Measurements from ENCODE around the gene C5orf15. TPM values are rescaled to one million over a fixed set of nuclear protein-coding genes. Genes with fewer than 3 reads are reported as not detected.

C5orf15 gene
- total RNA-seq, 3 donors from 2014 or later (not counting 1 experiment from before 2014, with no cell fraction given) = 15.2 to 19.9 (median 18.0) TPM

GRCh38 chr5:133998042-133998441 is 29.6 kb upstream of the C5orf15 start:
- intact Hi-C loops (cut with micrococcal nuclease) = no loop called here
- TF ChIP-seq CTCF (IDR thresholded peaks at IDR 0.05) = no peak
- no peaks in the 10 kb centered on the region for H3K27me3 Mint-ChIP-seq (ENCODE audit: low read depth in 2 of 2)
- H3K36me3 ChIP-seq (ENCODE audit: control insufficient read depth, insufficient read depth, low read length) = peaks cover 2% of the 10 kb centered on the region
- no peak overlapping the region for H3K4me3 ChIP-seq (ENCODE audit: low read length)
- peak overlapping the region in 1 of 2 donors; percentile 18 for H3K27ac Mint-ChIP-seq
- H3K27ac ChIP-seq (ENCODE audit: low read length) = no peak overlapping the region
- H3K9me3 Mint-ChIP-seq = no peaks in the 10 kb centered on the region
- 91% methylated on average over 6 of the region's 6 CpGs for WGBS (ENCODE audit: insufficient coverage)
- peaks cover 38 to 59% of the 10 kb centered on the region in 2 donors for H3K4me1 Mint-ChIP-seq
- no peak overlapping the region for H3K4me3 Mint-ChIP-seq
- H3K36me3 Mint-ChIP-seq = no peaks in the 10 kb centered on the region
- DNase-seq (no peak), ATAC-seq (no peak)
- no peaks in the 10 kb centered on the region for H3K9me3 ChIP-seq (ENCODE audit: control insufficient read depth, insufficient read depth, low read length)
- H3K27me3 ChIP-seq (ENCODE audit: control insufficient read depth, insufficient read depth, low read length) = no peaks in the 10 kb centered on the region
- H3K4me1 ChIP-seq (ENCODE audit: control insufficient read depth, insufficient read depth, low read length) = peaks cover 27% of the 10 kb centered on the region

GRCh38 chr5:133996683-133997252 is 28.3 kb upstream of the C5orf15 start:
- ATAC-seq (peak in 2 of 3 donors; percentile 46 to 52), DNase-seq (peak in 1 of 2 donors; percentile 48)
- H3K36me3 ChIP-seq (ENCODE audit: control insufficient read depth, insufficient read depth, low read length) = peaks cover 2% of the 10 kb centered on the region
- intact Hi-C loops (cut with micrococcal nuclease) = no loop called here
- no peak overlapping the region for H3K4me3 ChIP-seq (ENCODE audit: low read length)
- H3K27ac ChIP-seq (ENCODE audit: low read length) = no peak overlapping the region
- TF ChIP-seq CTCF (IDR thresholded peaks at IDR 0.05) = peak; percentile 24
- H3K9me3 Mint-ChIP-seq = no peaks in the 10 kb centered on the region
- H3K4me3 Mint-ChIP-seq = no peak overlapping the region
- peaks cover 16% of the 10 kb centered on the region for H3K4me1 ChIP-seq (ENCODE audit: control insufficient read depth, insufficient read depth, low read length)
- no peaks in the 10 kb centered on the region for H3K9me3 ChIP-seq (ENCODE audit: control insufficient read depth, insufficient read depth, low read length)
- WGBS (ENCODE audit: insufficient coverage) = 79% methylated on average over 3 of the region's 3 CpGs
- no peaks in the 10 kb centered on the region for H3K36me3 Mint-ChIP-seq
- no peaks in the 10 kb centered on the region for H3K27me3 Mint-ChIP-seq (ENCODE audit: low read depth in 2 of 2)
- no peaks in the 10 kb centered on the region for H3K27me3 ChIP-seq (ENCODE audit: control insufficient read depth, insufficient read depth, low read length)
- H3K27ac Mint-ChIP-seq = peak overlapping the region in 1 of 2 donors; percentile 8
- peaks cover 34 to 53% of the 10 kb centered on the region in 2 donors for H3K4me1 Mint-ChIP-seq

GRCh38 chr5:133995883-133996563 is 27.6 kb upstream of the C5orf15 start:
- no peak for TF ChIP-seq CTCF (IDR thresholded peaks at IDR 0.05)
- Histone ChIP-seq H3K27ac (ENCODE audit: low read length) (no peak overlapping the region), H3K4me3 (ENCODE audit: low read length) (no peak overlapping the region), H3K9me3 (ENCODE audit: control insufficient read depth, insufficient read depth, low read length) (no peaks in the 10 kb centered on the region), H3K4me1 (ENCODE audit: control insufficient read depth, insufficient read depth, low read length) (peaks cover 16% of the 10 kb centered on the region), H3K36me3 (ENCODE audit: control insufficient read depth, insufficient read depth, low read length) (peaks cover 5% of the 10 kb centered on the region), H3K27me3 (ENCODE audit: control insufficient read depth, insufficient read depth, low read length) (no peaks in the 10 kb centered on the region)
- Mint-ChIP-seq H3K4me3 (no peak overlapping the region), H3K27ac (peak overlapping the region in 1 of 2 donors; percentile 68), H3K9me3 (no peaks in the 10 kb centered on the region), H3K36me3 (no peaks in the 10 kb centered on the region), H3K4me1 (peaks cover 32 to 49% of the 10 kb centered on the region in 2 donors), H3K27me3 (ENCODE audit: low read depth in 2 of 2) (no peaks in the 10 kb centered on the region)
- DNase-seq (no peak), ATAC-seq (no peak)
- WGBS (ENCODE audit: insufficient coverage) = 72% methylated on average over 7 of the region's 7 CpGs
- intact Hi-C loops (cut with micrococcal nuclease) = no loop called here

Measured in natural killer cell (primary cell).